Inflammatory macrophage (primary cell): ENCODE results near the gene TBX10.
"Not testable (repeated sequence)": the region's sequence is repeated elsewhere in the genome, so short reads cannot be mapped to it uniquely, and the experiment has no call there.

Experiments used
- DNase-seq, 2 donors: peaks; one replicate each; pipeline ENCODE4 v3.0.0-alpha.2; 2020 to 2022

The TBX10 gene

DNA sequence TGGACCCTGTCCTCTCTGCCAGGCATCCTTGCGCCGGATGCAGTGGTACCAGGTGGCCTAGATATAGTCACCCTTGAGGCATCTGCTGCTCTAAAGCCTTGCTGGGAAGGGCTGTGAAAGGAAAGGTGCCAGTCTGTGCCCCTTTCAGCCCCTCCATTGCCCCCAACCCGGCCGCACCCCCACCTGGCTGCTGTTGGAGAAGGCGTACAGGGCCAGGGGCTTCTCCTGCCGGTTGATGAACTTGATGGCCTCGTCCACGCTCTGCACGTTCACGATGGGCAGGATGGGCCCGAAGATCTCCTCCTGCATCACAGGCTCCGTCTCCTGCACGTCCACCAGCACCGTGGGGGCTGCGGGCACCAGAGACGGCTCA is 24.6 kb upstream of the TBX10 start:
- no peak for DNase-seq

DNA sequence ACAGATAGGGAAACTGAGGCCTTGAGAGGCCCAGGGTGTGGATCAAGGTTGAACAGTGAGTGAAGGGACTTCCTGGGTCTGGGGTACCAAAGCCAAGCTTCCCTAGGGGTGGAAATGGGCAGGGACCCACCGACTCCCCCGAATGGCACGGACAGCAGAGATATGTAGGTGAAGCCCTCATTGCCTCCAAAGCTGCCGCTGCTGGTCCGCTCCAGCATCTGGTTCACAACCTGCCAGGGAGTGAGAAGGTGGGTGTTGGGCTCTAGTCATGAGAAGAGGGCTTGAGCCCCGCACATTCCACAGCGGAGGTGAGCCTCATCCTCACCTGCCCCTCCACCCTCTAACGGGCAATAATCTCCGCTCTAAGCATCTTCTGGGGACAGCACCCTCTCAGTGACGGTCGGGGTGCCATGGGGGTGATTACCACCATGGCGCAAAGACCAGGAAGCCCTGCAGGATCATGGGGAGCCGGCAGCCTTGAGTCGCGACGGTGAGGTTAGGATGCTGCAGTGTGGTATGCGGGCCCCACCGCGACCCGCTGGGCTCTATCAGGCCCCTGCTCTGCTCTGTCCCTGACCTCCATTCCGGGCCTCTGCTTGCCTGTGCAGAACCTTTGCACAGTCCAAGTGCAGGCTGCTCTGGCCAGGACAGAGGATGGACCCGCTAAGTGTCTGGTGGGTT is 24.1 kb upstream of the TBX10 start:
- no peak for DNase-seq

DNA sequence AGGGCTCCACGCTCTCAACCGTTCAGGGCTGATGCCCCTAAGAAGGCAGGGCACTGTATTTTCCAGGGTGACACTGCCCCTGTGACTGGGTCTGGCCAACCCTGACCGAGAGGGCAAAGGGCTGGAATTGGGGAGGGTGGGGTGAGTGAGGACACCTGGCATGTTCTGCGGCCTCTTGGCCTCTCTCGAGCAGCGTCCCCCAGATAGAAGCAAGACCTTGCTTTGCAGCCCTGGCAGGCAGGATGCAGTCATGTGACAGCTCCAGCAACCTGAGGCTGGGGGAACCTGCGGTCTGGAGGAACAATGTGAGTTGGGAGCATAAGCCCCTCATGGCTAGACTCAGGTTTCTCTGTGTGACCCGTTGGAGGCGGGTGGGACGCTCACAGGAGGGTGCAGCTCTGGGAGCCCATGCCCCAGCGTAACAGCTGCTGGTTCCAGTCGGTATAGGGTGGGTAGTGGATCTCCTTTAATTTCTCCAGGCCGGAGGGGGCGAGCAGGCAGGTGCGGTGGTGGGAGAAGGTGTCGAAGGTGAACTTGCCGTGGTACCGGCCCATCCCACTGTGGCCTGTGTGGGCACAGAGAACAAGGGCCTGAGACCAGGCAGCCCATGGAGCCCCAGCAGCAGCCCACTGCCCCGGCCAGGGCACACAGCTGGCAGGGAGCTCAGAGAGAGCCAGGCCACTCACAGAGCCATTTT is 23.4 kb upstream of the TBX10 start:
- DNase-seq, result no peak

DNA sequence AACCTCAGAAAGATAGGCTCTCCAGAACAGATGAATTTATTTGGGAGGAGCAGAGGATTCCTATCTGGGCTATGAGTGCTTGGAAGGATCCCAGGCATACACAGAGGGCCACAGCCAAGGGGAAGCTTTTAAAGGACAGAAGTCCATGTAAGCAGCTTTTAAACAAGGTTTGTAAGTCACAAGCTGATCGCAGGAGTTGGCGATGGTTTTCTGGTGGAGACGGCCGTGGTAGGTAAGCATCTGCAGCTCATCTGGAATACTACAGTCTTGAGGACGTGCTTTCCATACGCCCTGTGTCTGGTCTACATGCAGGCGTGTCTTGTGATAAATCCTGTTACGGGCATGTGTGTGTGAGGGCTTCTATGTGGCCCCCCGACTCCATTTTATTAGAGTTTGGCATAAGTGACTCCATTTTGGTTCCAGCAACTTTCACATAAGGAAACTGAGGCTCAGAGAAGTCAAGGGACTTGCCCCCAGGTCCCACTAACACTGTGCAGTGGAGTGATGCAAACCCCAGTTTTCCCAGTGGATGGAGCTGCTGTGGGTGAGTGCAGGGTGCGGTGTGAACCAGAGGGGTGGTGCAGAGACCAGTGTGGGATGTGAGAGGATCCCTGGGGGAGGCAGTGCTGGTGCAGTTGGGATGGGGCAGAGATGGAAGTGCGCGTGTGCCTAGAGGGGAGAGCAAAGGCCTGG is 22.7 kb upstream of the TBX10 start:
- DNase-seq, result no peak

DNA sequence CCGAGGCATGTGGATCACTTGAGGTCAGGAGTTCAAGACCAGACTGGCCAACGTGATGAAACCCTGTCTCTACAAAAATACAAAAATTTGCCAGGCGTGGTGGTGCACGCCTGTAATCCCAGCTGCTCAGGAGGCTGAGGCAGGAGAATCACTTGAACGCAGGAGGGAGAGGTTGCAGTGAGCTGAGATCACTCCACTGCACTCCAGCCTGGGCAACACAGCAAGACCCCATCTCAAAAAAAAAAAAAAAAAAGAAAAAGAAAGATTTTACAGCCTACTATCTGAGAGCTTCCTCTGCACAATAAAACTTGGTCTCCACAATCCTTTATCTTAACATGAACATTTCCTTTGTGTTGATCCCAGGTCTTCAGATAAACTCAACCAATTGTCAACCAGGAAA is 21.2 kb upstream of the TBX10 start:
- DNase-seq, result not testable (repeated sequence)

DNA sequence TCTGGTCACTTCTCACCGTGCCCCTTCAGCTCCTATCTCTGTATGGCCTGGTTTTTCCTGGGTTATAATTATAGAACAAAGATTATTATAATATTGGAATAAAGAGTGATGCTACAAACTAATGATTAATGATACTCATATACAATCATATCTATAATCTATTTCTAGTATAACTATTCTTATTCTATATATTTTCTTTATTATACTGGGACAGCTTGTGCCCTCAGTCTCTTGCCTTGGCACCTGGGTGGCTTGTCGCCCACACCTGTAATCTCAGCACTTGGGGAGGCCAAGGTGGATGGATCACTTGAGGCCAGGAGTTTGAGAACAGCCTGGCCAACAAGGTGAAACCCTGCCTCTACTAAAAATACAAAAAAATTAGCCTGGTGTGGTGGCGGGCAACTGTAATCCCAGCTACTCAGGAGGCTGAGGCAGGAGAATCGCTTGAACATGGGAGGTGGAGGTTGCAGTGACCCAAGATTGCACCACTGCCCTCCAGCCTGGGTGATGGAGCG is 20.1 kb upstream of the TBX10 start:
- not testable (repeated sequence) for DNase-seq

DNA sequence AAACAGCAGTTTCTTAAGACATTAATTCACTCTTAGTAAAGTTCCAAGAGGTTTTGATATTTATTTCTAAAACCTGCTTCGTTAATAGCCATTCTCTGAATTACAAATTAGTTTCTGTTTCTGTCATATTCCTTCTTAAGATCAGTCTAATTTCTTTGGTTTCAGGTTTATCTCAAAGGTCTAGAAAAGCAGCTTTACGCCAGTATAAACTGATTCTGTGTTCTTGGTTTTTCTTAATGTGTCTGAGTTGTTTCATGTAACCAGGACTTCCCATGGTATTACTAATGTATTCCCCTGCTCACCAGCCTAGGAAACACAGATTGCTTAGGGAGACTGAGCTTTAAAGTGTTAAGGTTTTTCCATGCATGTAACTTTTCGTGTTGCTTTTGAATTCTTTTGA is 17.7 kb upstream of the TBX10 start:
- DNase-seq, result no peak

DNA sequence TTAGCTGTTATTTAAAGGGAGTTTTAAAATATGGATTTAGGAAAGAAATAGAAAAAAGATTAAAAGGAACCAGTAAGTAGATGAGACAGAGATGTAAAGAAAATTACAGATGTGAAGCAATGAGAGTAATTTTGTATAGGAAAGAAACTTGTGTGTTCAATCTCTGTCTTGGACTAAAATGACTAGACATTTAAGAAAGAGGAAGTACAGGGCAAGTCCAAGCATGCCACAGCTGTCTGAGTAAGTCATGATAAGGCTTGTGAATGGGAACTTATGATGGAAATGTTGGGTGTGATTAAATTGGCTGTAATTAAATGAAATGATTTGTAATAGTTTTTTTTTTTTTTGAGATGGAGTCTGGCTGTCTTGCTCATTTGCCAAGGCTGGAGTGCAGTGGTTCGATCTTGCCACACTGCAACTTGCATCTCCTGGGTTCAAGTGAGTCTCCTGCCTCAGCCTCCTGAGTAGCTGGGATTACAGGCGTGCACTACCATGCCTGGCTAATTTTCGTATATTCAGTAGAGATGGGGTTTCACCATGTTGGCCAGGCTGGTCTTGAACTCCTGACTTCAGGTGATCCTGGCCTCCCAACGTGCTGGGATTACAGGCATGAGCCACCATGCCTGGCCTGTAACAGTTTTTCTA is 16.8 kb upstream of the TBX10 start:
- peak; percentile 56 to 61 for DNase-seq

DNA sequence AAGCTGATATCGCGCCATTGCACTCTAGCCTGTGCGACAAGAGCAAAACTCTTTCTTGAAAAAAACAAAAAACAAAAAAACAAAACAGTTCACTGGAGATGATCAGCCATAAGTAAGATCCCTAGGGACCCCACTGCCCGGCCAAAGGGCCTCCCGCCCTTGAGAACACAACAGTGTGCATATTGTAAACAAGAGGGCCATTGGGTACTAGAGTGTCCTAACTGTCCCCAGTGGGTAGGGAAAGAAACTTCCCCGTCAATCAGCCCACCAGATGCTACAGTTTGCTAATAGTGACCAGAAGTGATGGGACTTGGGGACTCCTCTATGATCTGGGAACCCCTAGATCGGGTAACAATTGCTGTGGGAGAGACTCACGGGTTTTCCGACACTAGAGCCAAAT is 14.7 kb upstream of the TBX10 start:
- DNase-seq, result no peak

DNA sequence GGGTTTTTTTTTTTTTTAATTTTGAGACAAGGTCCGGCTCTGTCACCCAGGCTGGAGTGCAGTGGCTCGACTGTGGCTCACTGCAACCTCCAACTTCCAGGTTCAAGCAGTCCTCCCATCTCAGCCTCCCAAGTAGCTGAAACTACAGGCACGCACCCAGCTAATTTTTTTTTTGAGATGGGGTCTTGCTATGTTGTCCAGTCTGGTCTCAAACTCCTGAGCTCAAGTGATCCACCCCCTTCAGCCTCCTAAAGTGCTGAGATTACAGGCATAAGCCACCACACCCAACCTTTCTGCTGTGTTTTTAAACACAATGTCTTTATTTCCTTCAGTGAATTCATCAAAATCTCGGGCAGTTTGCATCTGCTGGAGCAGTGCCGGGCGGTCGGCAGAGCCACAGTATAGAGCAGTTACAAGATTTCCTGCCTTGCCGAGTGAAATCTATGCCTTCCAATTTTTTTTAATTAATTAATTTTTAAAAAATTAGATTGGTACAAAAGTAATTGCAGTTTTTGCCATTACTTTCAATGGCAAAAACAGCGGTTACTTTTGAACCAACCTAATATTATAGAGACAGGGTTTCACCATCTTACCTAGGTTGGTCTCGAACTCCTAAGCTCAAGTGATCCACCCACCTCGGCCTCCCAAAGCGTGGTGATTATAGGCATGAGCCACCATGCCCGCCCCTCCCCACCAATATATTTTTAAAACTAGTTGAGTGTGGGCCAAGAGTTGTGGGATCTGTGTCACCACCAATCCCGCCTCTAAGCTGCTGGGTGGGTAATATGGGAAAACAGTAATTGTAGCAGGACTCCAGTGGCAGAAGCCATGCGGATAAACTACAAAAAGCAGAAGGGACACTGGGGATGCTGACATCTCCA is 13.6 kb upstream of the TBX10 start:
- DNase-seq, result no peak

DNA sequence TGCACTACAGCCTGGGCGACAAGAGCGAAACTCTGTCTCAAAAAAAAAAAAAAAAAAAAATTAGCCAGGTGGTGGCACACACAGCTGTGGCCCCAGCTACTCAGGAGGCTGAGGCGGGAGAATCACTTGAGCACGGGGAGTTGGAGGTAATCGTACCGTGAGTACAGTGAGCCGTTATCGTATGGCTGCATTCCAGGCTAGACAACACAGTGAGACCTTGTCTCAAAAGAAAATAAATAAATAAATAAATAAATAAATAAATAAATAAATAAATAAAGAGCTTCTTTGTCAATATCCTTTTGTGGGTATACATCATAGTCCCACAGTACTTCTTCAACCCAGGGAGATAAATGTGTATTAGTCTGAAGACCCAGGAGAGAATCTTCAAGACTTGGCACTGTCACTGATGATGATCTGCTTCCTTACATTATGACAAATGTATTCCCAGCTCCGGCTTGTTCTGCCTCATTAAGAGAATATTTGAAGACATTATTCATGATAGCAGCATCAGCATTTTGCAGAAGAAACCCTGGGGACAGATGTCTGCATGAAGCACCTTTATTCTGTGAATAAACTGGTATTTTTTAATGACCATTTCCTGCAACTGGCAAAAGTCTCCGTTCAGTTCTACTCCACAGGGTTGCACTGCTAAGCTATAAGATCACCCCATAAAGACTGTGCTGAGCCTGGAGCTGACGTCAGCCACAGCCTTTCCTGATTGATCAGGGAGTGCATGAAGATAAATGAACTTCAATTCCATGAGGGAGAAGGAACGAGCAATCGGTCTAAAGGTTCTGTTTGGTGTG is 12.6 kb upstream of the TBX10 start:
- no peak for DNase-seq

DNA sequence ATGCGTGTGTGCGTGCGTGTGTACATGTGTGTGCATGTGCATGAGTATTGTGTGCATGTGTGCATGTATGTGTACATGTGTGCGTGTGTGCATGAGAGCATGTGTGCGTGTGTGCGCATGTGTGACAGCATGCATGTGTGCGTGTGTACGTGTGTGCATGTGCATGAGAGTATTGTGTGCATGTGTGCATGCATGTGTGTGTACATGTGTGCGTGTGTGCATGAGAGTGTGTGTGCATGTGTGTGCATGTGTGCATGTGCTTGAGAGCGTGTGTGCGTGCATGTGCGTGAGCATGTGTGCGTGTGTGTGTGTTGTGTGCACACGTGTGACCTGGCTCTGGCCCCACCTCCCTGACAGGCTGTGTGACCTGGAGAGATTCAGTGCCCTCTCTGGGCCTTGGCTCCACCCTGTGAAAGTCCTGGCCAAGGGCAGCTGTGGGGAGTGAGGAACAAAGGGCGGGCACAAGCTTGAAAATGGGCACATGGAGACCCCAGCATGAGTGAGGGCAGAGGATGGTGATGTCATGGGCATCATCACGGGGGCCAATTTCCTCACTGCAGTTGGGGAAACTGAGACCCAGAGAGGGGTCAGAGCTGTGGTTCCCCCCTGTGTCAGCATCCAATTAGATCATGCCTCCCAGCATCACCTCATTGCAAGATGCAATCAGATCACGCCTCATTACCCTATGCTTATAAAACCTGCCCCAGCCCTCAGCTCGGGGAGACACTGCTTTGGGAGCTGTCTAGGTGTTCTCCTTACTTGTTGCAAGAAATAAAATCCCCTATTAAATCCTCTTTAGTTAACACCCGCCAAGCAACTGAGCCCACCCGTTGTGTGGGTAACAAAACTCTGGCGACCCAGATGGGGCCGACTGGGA is 10.3 kb upstream of the TBX10 start:
- DNase-seq, result no peak

DNA sequence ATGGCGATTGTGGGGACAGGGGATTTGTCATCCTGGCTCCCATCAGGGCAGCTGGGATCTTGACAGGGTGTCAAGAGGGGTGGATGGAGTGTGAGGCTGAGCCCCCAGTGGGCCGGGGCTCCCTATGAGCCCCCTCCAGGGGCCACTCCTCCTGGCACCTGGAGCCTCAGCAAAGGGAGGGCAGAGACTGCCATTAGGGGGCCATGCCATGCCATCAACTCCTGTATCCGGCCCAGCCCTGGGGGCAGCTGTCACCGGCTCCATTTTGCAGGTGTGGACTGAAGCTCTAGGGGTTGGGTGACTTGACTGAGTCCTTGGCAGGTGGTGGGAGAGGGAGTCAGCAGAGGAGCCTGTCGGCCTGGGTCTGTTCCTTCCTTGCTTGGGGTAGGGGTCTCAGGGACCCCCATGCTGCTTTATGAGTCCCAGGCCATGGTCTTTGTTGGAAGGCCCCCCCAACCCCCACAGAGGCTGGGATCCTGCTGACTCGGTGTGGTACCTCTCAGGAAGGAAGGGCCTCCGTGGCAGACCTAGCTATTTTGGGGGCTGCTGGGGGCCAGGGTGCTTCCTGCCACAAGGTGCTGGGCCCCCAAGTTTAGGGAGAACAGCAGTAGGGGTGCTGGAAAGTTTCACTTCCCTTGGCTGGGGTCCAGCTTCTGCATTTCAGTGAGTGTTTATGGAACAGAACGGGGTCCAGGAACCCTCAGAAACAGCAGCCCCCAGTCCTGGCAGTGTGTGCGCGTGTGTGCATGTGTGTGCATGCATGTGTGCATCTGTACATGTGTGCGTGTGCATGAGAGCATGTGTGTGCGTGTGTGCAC is 9.4 kb upstream of the TBX10 start:
- peak; percentile 42 to 47 for DNase-seq

DNA sequence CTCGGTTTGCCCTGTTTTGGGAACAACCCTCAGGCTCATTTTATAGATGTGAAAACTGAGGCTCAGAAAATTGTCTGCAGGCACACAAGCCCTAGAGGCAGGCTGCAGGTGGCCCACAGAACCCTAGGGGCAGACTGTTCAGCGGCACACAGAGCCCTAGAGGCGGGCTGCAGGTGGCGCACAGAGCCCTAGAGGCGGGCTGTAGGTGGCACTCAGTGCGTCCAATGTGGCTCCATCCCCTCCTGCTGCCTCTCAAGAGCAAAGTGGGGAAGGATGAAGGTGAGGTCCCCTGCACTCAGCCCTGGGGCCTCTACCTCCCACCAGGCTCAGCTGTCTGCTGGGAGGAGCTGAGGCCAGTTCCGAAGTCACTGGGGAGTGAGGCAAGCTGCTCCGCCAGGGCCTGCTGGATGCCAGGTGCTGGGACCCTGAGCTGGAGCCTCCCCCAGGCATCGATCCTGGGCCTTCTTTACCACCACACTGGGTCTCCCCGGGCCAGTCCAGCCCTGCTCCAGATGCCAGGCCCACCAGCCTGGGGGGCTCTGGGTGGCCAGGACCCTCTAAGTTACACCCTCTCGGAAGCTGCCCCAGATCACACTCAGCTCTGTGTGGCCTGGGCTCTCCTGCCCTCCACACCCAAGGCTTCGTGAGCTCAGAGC is 8.7 kb upstream of the TBX10 start:
- DNase-seq, result peak in 1 of 2 donors; percentile 34

DNA sequence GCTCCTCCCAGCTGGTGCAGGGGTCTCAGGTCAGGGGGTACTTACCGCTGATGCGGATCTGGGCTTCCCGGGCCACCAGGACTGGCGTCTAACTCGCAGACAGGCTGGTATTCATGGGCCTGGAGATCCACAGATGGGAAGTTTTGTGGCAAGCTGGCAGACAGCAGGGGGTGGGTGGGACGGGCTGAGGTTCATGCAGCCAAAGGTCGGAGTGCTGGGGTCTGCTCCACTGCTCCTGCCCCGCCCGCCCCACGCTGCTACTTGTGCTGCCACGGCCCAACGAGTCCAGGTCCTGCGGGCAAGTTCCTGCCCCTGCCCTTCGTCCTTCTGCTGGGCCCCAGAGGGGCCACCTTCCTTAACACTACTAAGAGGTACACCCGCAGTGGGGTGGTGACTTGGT is 7.9 kb upstream of the TBX10 start:
- no peak for DNase-seq

DNA sequence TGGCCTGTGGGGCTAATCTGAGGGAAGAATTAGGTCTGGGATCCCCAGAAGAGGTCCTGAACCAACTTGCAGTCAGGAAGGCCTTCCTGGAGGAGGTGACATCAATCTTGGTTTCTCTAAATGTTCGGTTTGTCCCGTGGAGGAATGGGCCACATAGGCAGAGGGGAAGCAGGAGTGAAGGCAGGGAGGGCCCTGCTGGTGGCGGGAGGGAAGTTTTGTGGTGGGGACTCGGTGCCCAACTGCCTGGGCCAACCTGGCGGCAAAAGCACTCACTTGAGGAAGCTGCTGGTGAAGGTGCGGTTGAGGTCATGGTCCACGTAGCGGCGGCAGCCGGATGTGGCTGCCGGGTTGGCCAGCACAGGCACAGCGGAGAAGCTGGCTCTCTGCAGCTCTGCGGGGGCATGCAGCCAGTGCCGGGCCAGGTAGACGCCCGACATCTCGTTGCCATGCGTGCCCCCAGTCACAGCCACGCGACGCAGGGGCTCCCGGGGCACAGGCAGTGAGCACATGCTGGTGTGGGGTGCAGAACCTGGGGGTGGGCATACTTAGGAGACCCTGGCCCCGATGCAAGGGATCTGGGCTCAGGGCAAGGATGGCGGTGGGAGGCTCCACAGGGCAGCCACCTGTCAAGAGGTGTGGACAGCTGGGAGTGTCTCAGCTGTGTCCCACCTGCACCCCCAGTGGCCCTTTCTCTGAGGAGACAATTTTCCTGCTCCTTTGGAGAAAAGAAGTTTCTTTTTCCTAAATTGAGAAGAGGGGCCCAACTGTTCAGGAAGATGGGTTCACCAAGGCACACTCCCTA is 7.2 kb upstream of the TBX10 start:
- peak in 1 of 2 donors; percentile 6 for DNase-seq

DNA sequence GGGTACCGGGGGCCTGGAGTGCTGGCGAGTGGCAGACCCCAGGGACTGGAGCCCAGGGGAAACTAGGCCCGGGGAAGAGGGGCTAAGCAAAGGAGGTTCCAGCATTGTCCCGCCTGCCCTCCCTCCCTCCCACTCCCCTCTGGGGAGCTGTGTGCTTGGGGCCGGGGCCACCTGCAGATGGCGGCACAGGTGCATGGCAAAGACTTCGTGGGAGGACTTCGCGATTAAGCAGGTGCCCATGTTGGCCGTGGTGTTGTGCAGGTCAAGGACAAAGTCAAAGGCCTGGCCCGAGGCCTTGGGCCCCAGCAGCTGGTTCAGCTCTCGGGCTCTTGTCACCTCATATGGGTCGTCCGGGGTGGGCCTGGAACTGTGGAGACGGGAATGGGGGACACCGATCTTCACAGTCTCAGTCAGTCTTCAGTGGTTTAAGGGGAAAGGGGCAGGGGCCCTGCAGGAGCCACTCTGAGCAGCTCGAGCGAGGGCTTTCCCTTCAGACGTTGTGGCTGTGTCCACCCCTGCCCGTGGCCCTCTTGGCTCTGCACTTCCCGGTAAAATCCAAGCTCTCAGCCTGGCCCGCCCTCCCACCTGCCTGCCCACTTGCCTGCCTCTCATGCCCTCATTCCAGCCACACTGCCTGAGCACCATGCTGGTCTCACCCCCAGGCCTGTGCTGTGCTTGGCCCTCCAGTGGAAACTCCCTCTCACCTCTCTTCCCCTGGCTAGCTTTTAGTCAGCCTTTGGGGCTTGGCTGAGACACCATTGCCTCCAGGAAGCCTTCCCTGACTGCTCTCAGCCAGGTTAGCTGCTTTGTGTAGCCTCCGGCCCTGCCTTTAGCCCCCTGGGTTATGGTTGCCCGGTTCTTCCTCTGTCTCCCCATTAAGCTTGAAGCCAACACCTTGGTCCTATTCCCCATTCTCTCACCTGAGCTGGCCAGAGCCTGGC is 6.2 kb upstream of the TBX10 start:
- no peak for DNase-seq
